GM23338 (cell line): ENCODE data around the gene C2orf72. TPM values are rescaled to one million over a fixed set of nuclear protein-coding genes. Genes with fewer than 3 reads are reported as not detected.

Experiments
- ATAC-seq: fragments of 200-7000 bp; cut with Tn5 transposase; 3 replicates; pipeline ENCODE4 v1.9.1; 2020
- DNase-seq: peaks from one replicate; pipeline ENCODE4 v3.0.0-alpha.2; 2015; ENCODE audit warnings: low spot score
- H2AFZ ChIP-seq: fragments of 200-600 bp; sonication (generic); 2 replicates; pipeline ENCODE4 v1.8.0; 2016; ENCODE audit warnings: antibody characterized with exemption, mild to moderate bottlenecking, moderate library complexity
- H3F3A ChIP-seq: fragments of 200-600 bp; sonication (generic); replicated peaks from 2 replicates; pipeline ENCODE4 v1.8.0; 2017; ENCODE audit warnings: antibody characterized with exemption, mixed run types, low read depth
- H3K27ac ChIP-seq: fragments of 200-600 bp; sonication (generic); 2 replicates; pipeline ENCODE4 v1.6.1; 2016; ENCODE audit warnings: low read depth
- H3K27me3 ChIP-seq: fragments of 200-600 bp; sonication (generic); 2 replicates; pipeline ENCODE4 v1.8.0; 2016; ENCODE audit warnings: mild to moderate bottlenecking, mixed run types, moderate library complexity; ENCODE audit not compliant: insufficient read depth
- H3K36me3 ChIP-seq: fragments of 200-600 bp; sonication (generic); 2 replicates; pipeline ENCODE4 v1.8.0; 2016; ENCODE audit warnings: mild to moderate bottlenecking; ENCODE audit not compliant: insufficient read depth
- H3K4me1 ChIP-seq: fragments of 200-600 bp; sonication (generic); 2 replicates; pipeline ENCODE4 v1.8.0; 2016; ENCODE audit warnings: mild to moderate bottlenecking, moderate library complexity; ENCODE audit not compliant: insufficient read depth
- H3K4me2 ChIP-seq: fragments of 200-600 bp; sonication (generic); 2 replicates; pipeline ENCODE4 v1.7.1; 2017; ENCODE audit warnings: mixed run types
- H3K4me3 ChIP-seq: fragments of 200-600 bp; sonication (generic); 2 replicates; pipeline ENCODE4 v1.6.1; 2016; ENCODE audit warnings: mixed run types
- H3K79me2 ChIP-seq: fragments of 200-600 bp; sonication (generic); replicated peaks from 2 replicates; pipeline ENCODE4 v1.8.0; 2017; ENCODE audit warnings: mild to moderate bottlenecking; ENCODE audit not compliant: insufficient read depth
- H3K9me2 ChIP-seq: fragments of 200-600 bp; sonication (generic); 2 replicates; pipeline ENCODE4 v1.8.0; 2017; ENCODE audit not compliant: insufficient read depth
- H4K20me1 ChIP-seq: fragments of 200-600 bp; sonication (generic); replicated peaks from 2 replicates; pipeline ENCODE4 v1.8.0; 2017; ENCODE audit warnings: mild to moderate bottlenecking; ENCODE audit not compliant: insufficient read depth
- H3K27ac Mint-ChIP-seq: 2 replicates; pipeline ENCODE4 v1.8.0; 2020; ENCODE audit warnings: inconsistent platforms, mild to moderate bottlenecking, moderate library complexity, mixed read lengths
- H3K27me3 Mint-ChIP-seq: 3 replicates; pipeline ENCODE4 v1.8.0; 2022; ENCODE audit warnings: low read depth, mild to moderate bottlenecking, moderate library complexity, mixed read lengths, inconsistent platforms; ENCODE audit not compliant: insufficient read depth, poor library complexity
- H3K36me3 Mint-ChIP-seq: 3 replicates; pipeline ENCODE4 v1.8.0; 2021; ENCODE audit warnings: low read depth, mild to moderate bottlenecking, inconsistent platforms, moderate library complexity, mixed read lengths
- H3K4me1 Mint-ChIP-seq: 3 replicates; pipeline ENCODE4 v1.8.0; 2020; ENCODE audit warnings: mild to moderate bottlenecking, inconsistent platforms, mixed read lengths
- H3K4me3 Mint-ChIP-seq: 3 replicates; pipeline ENCODE4 v1.8.0; 2021; ENCODE audit warnings: moderate library complexity, mild to moderate bottlenecking, inconsistent platforms, mixed read lengths
- H3K9me3 Mint-ChIP-seq: 3 replicates; pipeline ENCODE4 v1.8.0; 2020; ENCODE audit warnings: moderate library complexity, mild to moderate bottlenecking, inconsistent platforms, mixed read lengths
- CREB1 ChIP-seq: fragments of 250-450 bp; sonication (Bioruptor Pico); IDR thresholded peaks from 2 replicates; pipeline ENCODE4 v1.5.0; 2020; ENCODE audit warnings: low read depth, mild to moderate bottlenecking, moderate library complexity
- CTCF ChIP-seq, 2 experiments: fragments of 200-600 bp in 1 of 2; sonication (generic) in 1 of 2; conservative IDR thresholded peaks; 2 replicates each; pipeline versions ENCODE4 v1.5.1 to v1.6.1; 2016 to 2017; ENCODE audit warnings: antibody characterized with exemption in 2 of 2, low read depth in 2 of 2, mild to moderate bottlenecking in 2 of 2, moderate library complexity in 1 of 2
- ETS1 ChIP-seq: IDR thresholded peaks from 2 replicates; pipeline ENCODE4 v1.6.1; 2016; ENCODE audit warnings: antibody characterized with exemption
- EZH2 ChIP-seq: fragments of 200-600 bp; sonication (generic); IDR thresholded peaks from one replicate; pipeline ENCODE4 v1.8.0; 2017; ENCODE audit warnings: antibody characterized with exemption, mild to moderate bottlenecking, low read depth; ENCODE audit not compliant: unreplicated experiment
- EZH2phosphoT487 ChIP-seq: fragments of 200-600 bp; sonication (generic); IDR thresholded peaks from one replicate; pipeline ENCODE4 v1.8.1; 2018; ENCODE audit warnings: antibody characterized with exemption; ENCODE audit not compliant: unreplicated experiment
- NANOG ChIP-seq: IDR thresholded peaks from 2 replicates; pipeline ENCODE4 v1.6.1; 2016; ENCODE audit warnings: antibody characterized with exemption, borderline replicate concordance
- POLR2AphosphoS5 ChIP-seq: IDR thresholded peaks from 2 replicates; pipeline ENCODE4 v1.6.1; 2016; ENCODE audit warnings: antibody characterized with exemption, low read depth
- REST ChIP-seq: IDR thresholded peaks from one replicate; pipeline ENCODE4 v1.6.1; 2018; ENCODE audit warnings: antibody characterized with exemption; ENCODE audit not compliant: unreplicated experiment
- ZNF114 ChIP-seq: fragments of 250-450 bp; sonication (Bioruptor Pico); IDR thresholded peaks from 2 replicates; pipeline ENCODE4 v1.5.0; 2020; ENCODE audit warnings: mild to moderate bottlenecking, moderate library complexity
- ZNF331 ChIP-seq: fragments of 250-450 bp; sonication (Bioruptor Pico); IDR thresholded peaks from 2 replicates; pipeline ENCODE4 v1.5.0; 2020; ENCODE audit warnings: low read depth, mild to moderate bottlenecking, moderate library complexity
- polyA plus RNA-seq: library from polyadenylated mRNA; unstranded; fragments of >200 nt; fragmentation: Nextera tagmentation; extraction: Ambion mirVana; gene quantifications from 2 replicates; pipeline ENCODE4 v1.2.1, GENCODE V29; 2016
- total RNA-seq: library from RNA; depleted of rRNA; stranded (reverse); fragments of >200 nt; shearing (Covaris generic); gene quantifications from 2 replicates; pipeline ENCODE4 v1.2.3, GENCODE V29; 2014

The C2orf72 gene
- total and polyA plus RNA-seq, 2 experiments from 2014 or later = 0.37 to 1.4 TPM

GRCh38 chr2:231052494-231053451 lies 15.4 kb downstream of the C2orf72 start:
- H3K4me3 ChIP-seq = peak overlapping the region; percentile 76
- no peaks in the 10 kb centered on the region for H3K9me2 ChIP-seq
- peaks cover 9% of the 10 kb centered on the region for H3K79me2 ChIP-seq
- DNase-seq (peak; percentile 96), ATAC-seq (peak; percentile 83)
- H3K9me3 Mint-ChIP-seq = no peaks in the 10 kb centered on the region; the same call in 2 of the 3 replicates
- peak; percentile 75 to 95 for TF ChIP-seq CTCF (conservative IDR thresholded peaks at IDR 0.05; ENCODE audit: low read depth in 2 of 2)
- TF ChIP-seq EZH2phosphoT487 = no peak
- TF ChIP-seq EZH2 = peak; percentile 45
- TF ChIP-seq ZNF114 (CRISPR knock-in tag) = no peak
- TF ChIP-seq ETS1 = no peak
- peak; percentile 55; the same call in 1 of the 2 replicates for TF ChIP-seq POLR2AphosphoS5
- no peak for TF ChIP-seq NANOG
- TF ChIP-seq CREB1 = no peak
- TF ChIP-seq ZNF331 (CRISPR knock-in tag) = no peak
- no peaks in the 10 kb centered on the region for H3K36me3 Mint-ChIP-seq
- no peak overlapping the region for H3K27ac Mint-ChIP-seq
- H3K36me3 ChIP-seq = no peaks in the 10 kb centered on the region
- H3F3A ChIP-seq = no peaks in the 10 kb centered on the region
- peak overlapping the region; percentile 94 for H3K4me2 ChIP-seq
- 0 out of 2 replicates have a peak, but pooled peaks cover 3% of the 10 kb centered on the region for H4K20me1 ChIP-seq
- H3K4me3 Mint-ChIP-seq = peak overlapping the region; percentile 78
- H3K27me3 Mint-ChIP-seq = peaks cover 23% of the 10 kb centered on the region
- H3K27me3 ChIP-seq = peaks cover 24% of the 10 kb centered on the region
- H3K27ac ChIP-seq = no peak overlapping the region
- peak overlapping the region; percentile 99 for H2AFZ ChIP-seq
- H3K4me1 Mint-ChIP-seq = peaks cover 12% of the 10 kb centered on the region; the same call in 2 of the 3 replicates
- H3K4me1 ChIP-seq = peaks cover 7% of the 10 kb centered on the region

GRCh38 chr2:231053846-231054245 lies 16.5 kb downstream of the C2orf72 start:
- H3K9me3 Mint-ChIP-seq = no peaks in the 10 kb centered on the region; the same call in 2 of the 3 replicates
- H3K27ac Mint-ChIP-seq = no peak overlapping the region
- no peak overlapping the region for H3K4me2 ChIP-seq
- H3K79me2 ChIP-seq = peaks cover 20% of the 10 kb centered on the region
- H3K9me2 ChIP-seq = no peaks in the 10 kb centered on the region
- H3F3A ChIP-seq = no peaks in the 10 kb centered on the region
- H3K27ac ChIP-seq = no peak overlapping the region
- H3K4me1 ChIP-seq = peaks cover 18% of the 10 kb centered on the region
- H3K27me3 Mint-ChIP-seq = peaks cover 23% of the 10 kb centered on the region
- peaks cover 12% of the 10 kb centered on the region for H4K20me1 ChIP-seq
- no peak overlapping the region for H3K4me3 Mint-ChIP-seq
- ATAC-seq = no peak
- no peak overlapping the region for H3K4me3 ChIP-seq
- H3K27me3 ChIP-seq = peaks cover 24% of the 10 kb centered on the region
- no peak for DNase-seq
- no peaks in the 10 kb centered on the region for H3K36me3 Mint-ChIP-seq
- no peak for TF ChIP-seq REST
- H2AFZ ChIP-seq = peak overlapping the region; percentile 90
- peaks cover 23% of the 10 kb centered on the region for H3K4me1 Mint-ChIP-seq
- no peaks in the 10 kb centered on the region for H3K36me3 ChIP-seq
